ENCODE measurements around the gene AUTS2.

Gene AUTS2

DNA sequence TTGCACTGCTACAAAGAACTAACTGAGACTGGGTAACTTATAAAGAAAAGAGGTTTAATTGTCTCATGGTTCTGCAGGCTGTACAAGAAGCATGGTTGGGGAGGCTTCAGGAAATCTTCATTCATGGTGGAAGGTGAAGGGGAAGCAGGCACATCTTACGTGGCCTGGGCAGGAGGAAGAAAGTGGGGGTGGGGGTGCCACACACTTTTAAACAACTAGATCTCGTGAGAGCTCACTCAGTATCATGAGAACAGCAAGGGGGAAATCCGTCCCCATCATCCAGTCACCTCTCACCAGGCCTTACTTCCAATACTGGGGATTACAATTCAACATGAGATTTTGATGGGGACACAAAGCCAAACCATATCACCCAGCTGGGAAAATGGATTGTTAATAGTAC, 281.7 kb downstream of the AUTS2 start:
- no peak overlapping the region for H3K4me3 ChIP-seq (ENCODE audit: low read depth, low read length)
- no peak for DNase-seq (ENCODE audit: low read depth)
- TF ChIP-seq, protein P1, sequence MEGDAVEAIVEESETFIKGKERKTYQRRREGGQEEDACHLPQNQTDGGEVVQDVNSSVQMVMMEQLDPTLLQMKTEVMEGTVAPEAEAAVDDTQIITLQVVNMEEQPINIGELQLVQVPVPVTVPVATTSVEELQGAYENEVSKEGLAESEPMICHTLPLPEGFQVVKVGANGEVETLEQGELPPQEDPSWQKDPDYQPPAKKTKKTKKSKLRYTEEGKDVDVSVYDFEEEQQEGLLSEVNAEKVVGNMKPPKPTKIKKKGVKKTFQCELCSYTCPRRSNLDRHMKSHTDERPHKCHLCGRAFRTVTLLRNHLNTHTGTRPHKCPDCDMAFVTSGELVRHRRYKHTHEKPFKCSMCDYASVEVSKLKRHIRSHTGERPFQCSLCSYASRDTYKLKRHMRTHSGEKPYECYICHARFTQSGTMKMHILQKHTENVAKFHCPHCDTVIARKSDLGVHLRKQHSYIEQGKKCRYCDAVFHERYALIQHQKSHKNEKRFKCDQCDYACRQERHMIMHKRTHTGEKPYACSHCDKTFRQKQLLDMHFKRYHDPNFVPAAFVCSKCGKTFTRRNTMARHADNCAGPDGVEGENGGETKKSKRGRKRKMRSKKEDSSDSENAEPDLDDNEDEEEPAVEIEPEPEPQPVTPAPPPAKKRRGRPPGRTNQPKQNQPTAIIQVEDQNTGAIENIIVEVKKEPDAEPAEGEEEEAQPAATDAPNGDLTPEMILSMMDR (IDR thresholded peaks at IDR 0.05; ENCODE audit: insufficient read depth, low read depth, low read length, missing control alignments): no peak

DNA sequence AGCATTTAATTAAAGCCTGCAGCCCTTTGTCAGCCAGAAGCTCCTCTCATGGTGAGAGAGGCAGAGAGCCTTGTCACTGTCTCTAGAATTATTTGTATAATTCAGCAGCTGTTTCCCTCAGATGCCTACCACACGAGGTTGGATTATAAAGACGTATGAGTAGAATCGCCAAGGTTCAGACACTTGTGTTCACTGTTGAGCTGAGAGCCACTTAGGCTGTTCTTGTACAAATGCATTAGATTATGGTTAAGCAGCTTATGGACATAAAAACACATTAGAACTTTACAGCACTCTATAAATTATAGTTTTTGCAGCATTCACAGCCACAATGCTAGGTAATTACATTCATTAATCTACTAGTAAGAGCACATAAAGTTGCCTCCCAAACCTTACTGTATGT, 282.6 kb downstream of the AUTS2 start:
- TF ChIP-seq, protein P1 (IDR thresholded peaks at IDR 0.05; ENCODE audit: insufficient read depth, low read depth, low read length, missing control alignments): no peak
- DNase-seq (ENCODE audit: low read depth): no peak
- H3K4me3 ChIP-seq (ENCODE audit: low read depth, low read length): no peak overlapping the region

- no peak overlapping the region for H3K4me3 ChIP-seq (ENCODE audit: low read depth, low read length)
- peak; percentile 49 for DNase-seq (ENCODE audit: low read depth)
- TF ChIP-seq, protein P1 (IDR thresholded peaks at IDR 0.05; ENCODE audit: insufficient read depth, low read depth, low read length, missing control alignments): no peak
Measured at GRCh38 chr7:69882269-69882668, 284.0 kb downstream of the AUTS2 start.

DNA sequence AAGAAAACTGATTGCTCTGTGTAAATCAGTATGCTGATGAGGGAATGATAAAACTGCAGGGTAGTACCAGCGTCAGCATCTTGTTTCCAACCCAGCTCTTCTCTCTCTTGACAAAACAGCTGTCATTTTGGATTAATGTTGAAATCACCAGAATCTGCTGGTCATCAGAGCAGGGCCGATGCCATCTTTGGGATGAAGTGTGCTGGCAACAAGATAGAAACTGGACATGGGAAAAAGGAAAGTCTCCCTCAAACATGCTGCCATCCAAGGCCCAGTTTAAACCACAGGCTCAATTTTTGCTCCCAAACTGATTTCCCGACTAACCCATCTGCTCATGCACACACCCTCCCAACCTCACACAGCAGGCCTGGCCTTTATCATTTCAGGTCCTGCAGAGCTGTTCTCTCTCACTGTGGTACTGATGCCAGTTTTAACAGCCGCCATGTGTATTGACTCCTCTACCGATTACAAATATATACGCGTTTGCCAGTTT, 285.2 kb downstream of the AUTS2 start:
- DNase-seq (ENCODE audit: low read depth): no peak
- H3K4me3 ChIP-seq (ENCODE audit: low read depth, low read length): no peak overlapping the region
- TF ChIP-seq, protein P1 (IDR thresholded peaks at IDR 0.05; ENCODE audit: insufficient read depth, low read depth, low read length, missing control alignments): no peak

- H3K4me3 ChIP-seq (ENCODE audit: low read depth, low read length): no peak overlapping the region
- TF ChIP-seq, protein P1 (IDR thresholded peaks at IDR 0.05; ENCODE audit: insufficient read depth, low read depth, low read length, missing control alignments): no peak
- DNase-seq (ENCODE audit: low read depth): no peak
Measured at GRCh38 chr7:69885431-69885830, 287.2 kb downstream of the AUTS2 start.

GRCh38 chr7:69889338-69889975, 291.2 kb downstream of the AUTS2 start:
- TF ChIP-seq, protein P1 (IDR thresholded peaks at IDR 0.05; ENCODE audit: insufficient read depth, low read depth, low read length, missing control alignments): no peak
- no peak overlapping the region for H3K4me3 ChIP-seq (ENCODE audit: low read depth, low read length)
- DNase-seq (ENCODE audit: low read depth): peak; percentile 44

DNA sequence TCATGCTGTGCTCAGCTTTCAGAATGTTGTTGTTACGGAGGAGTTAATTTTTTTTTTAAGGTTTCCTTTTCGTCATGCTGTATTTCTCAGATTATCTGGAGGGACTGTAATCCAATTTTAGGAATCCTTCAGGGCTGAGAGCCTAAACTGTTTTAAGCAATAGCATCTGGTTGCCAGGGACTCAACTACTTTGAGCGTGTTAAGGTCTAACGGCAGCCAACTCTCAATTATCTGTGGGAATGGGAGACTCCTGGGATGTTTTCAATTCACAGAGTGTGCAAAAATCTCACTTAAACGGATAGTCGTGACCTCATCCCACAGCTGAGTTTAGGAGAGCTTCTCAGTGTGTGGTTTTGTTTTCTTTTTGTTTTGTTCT, 291.7 kb downstream of the AUTS2 start:
- no peak for DNase-seq (ENCODE audit: low read depth)
- TF ChIP-seq, protein P1 (IDR thresholded peaks at IDR 0.05; ENCODE audit: insufficient read depth, low read depth, low read length, missing control alignments): no peak
- no peak overlapping the region for H3K4me3 ChIP-seq (ENCODE audit: low read depth, low read length)
